ENCODE measurements around the gene TNFSF4. TPM values are rescaled to one million over a fixed set of nuclear protein-coding genes. Genes with fewer than 3 reads are reported as not detected.

Gene TNFSF4, protein sequence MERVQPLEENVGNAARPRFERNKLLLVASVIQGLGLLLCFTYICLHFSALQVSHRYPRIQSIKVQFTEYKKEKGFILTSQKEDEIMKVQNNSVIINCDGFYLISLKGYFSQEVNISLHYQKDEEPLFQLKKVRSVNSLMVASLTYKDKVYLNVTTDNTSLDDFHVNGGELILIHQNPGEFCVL
- 0.60 TPM for polyA plus RNA-seq (2013, experiment 1 of 2)
- polyA plus RNA-seq (2013, experiment 2 of 2): 0.62 TPM

- Histone ChIP-seq H3K18ac (ENCODE audit: low read length) (peak within 1 kb of the TSS; percentile 78), H3K9me3 (replicated peaks in 1 of 2; ENCODE audit: control insufficient read depth in 2 of 2, insufficient read depth in 1 of 2, low read depth in 1 of 2, low read length in 2 of 2) (no peaks in the 10 kb centered on the region), H3K4ac (ENCODE audit: low read length) (no peak within 1 kb of the TSS), H2BK12ac (ENCODE audit: low read length) (no peak within 1 kb of the TSS), H2AFZ (ENCODE audit: low read length) (no peak within 1 kb of the TSS), H2BK120ac (ENCODE audit: low read depth, low read length) (no peak within 1 kb of the TSS), H3K27ac (replicated peaks; ENCODE audit: low read length) (no peak within 1 kb of the TSS), H3K27me3 (ENCODE audit: control insufficient read depth in 3 of 3, insufficient read depth in 3 of 3, low read depth in 1 of 3, low read length in 3 of 3) (no peaks in the 10 kb centered on the region), H3K9ac (ENCODE audit: low read depth, low read length, poor library complexity) (no peak within 1 kb of the TSS), H2BK5ac (ENCODE audit: low read length) (no peak within 1 kb of the TSS), H3K14ac (ENCODE audit: low read length) (peak within 1 kb of the TSS; percentile 64), H3K79me1 (ENCODE audit: low read depth, low read length) (no peaks in the 10 kb centered on the region), H4K91ac (ENCODE audit: low read depth, low read length, poor library complexity) (no peak within 1 kb of the TSS), H3K4me2 (ENCODE audit: insufficient read depth, low read length, poor library complexity, severe bottlenecking) (peak within 1 kb of the TSS; percentile 3), H3K36me3 (replicated peaks in 1 of 2; ENCODE audit: control insufficient read depth in 2 of 2, insufficient read depth in 2 of 2, low read length in 2 of 2) (no peaks in the 10 kb centered on the region), H2BK15ac (ENCODE audit: low read length) (no peak within 1 kb of the TSS), H3K4me3 (ENCODE audit: low read length in 2 of 2) (no peak within 1 kb of the TSS), H3K4me1 (ENCODE audit: control insufficient read depth in 2 of 2, insufficient read depth in 1 of 2, low read depth in 1 of 2, low read length in 2 of 2) (peaks cover 0 to 14% of the 10 kb centered on the region in 2 donors), H2AK5ac (ENCODE audit: low read depth, low read length) (no peak within 1 kb of the TSS), H4K8ac (ENCODE audit: low read depth, low read length) (peak within 1 kb of the TSS; percentile 48), H3K23ac (ENCODE audit: low read depth, low read length, poor library complexity) (no peak within 1 kb of the TSS)
- DNase-seq (ENCODE audit: low spot score): no peak
- WGBS, 2 donors (ENCODE audit: extremely low coverage in 2 of 2, insufficient read length in 2 of 2, insufficient replicate concordance in 1 of 2): no CpG with 5 or more reads among the region's 11 CpGs
Measured at GRCh38 chr1:173206816-173207568, at the start of gene TNFSF4. Gene TNFSF4, minus strand, starts transcription at chr1:173207331. Its CDS starts 155 bp downstream, at chr1:173207176.

DNA sequence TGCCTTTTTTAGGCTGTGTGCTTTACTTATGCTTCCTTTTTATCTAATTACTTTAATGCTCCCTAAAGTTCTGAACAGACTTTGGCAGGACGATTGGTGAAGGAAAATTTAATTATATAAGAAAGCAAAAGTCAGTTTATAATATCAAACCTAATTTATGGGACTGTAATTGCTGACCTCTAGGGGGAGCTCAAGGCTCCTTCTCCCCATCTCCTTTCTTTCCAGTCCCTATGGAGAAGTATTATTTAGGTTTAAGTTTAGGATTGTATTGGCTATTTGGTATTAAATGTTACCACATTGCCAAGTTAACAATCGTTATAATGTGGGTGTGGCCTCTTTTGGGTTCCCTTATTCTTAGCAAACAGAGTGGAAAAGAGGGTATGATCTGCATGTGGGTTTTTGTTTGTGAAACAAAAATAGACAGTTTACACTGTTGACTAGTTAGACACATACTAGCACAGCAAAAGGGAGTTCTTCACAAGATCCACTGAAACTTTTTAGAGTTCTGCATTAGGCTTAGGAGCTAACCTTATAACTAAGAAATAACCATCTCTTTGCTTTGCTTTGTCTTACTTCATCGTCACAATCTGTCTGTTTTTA lies 48.2 kb upstream of the TNFSF4 start:
- WGBS, 2 donors (ENCODE audit: extremely low coverage in 2 of 2, insufficient read length in 2 of 2, insufficient replicate concordance in 1 of 2): no CpG with 5 or more reads among the region's 3 CpGs
- H2BK12ac ChIP-seq (ENCODE audit: low read length): no peak overlapping the region
- H3K14ac ChIP-seq (ENCODE audit: low read length): no peak overlapping the region
- H3K4me2 ChIP-seq (ENCODE audit: insufficient read depth, low read length, poor library complexity, severe bottlenecking): no peak overlapping the region
- no peaks in the 10 kb centered on the region for H3K79me1 ChIP-seq (ENCODE audit: low read depth, low read length)
- H3K27ac ChIP-seq (replicated peaks; ENCODE audit: low read length): no peak overlapping the region
- no peak overlapping the region for H3K18ac ChIP-seq (ENCODE audit: low read length)
- no peak overlapping the region for H3K23ac ChIP-seq (ENCODE audit: low read depth, low read length, poor library complexity)
- H2BK120ac ChIP-seq (ENCODE audit: low read depth, low read length): no peak overlapping the region
- H2AFZ ChIP-seq (ENCODE audit: low read length): no peak overlapping the region
- no peaks in the 10 kb centered on the region for H3K27me3 ChIP-seq (ENCODE audit: control insufficient read depth in 3 of 3, insufficient read depth in 3 of 3, low read depth in 1 of 3, low read length in 3 of 3)
- no peak overlapping the region for H3K4me3 ChIP-seq (ENCODE audit: low read length in 2 of 2)
- H3K36me3 ChIP-seq (replicated peaks in 1 of 2; ENCODE audit: control insufficient read depth in 2 of 2, insufficient read depth in 2 of 2, low read length in 2 of 2): no peaks in the 10 kb centered on the region
- H3K4me1 ChIP-seq (ENCODE audit: control insufficient read depth in 2 of 2, insufficient read depth in 1 of 2, low read depth in 1 of 2, low read length in 2 of 2): no peaks in the 10 kb centered on the region
- H4K8ac ChIP-seq (ENCODE audit: low read depth, low read length): no peak overlapping the region
- H3K4ac ChIP-seq (ENCODE audit: low read length): no peak overlapping the region
- H2BK5ac ChIP-seq (ENCODE audit: low read length): no peak overlapping the region
- H3K9me3 ChIP-seq (replicated peaks in 1 of 2; ENCODE audit: control insufficient read depth in 2 of 2, insufficient read depth in 1 of 2, low read depth in 1 of 2, low read length in 2 of 2): peaks cover 0 to 2% of the 10 kb centered on the region in 2 donors
- H3K9ac ChIP-seq (ENCODE audit: low read depth, low read length, poor library complexity): no peak overlapping the region
- H4K91ac ChIP-seq (ENCODE audit: low read depth, low read length, poor library complexity): no peak overlapping the region
- H2AK5ac ChIP-seq (ENCODE audit: low read depth, low read length): no peak overlapping the region
- DNase-seq (ENCODE audit: low spot score): peak; percentile 23
- H2BK15ac ChIP-seq (ENCODE audit: low read length): no peak overlapping the region

- no peaks in the 10 kb centered on the region for H3K27me3 ChIP-seq (ENCODE audit: control insufficient read depth in 3 of 3, insufficient read depth in 3 of 3, low read depth in 1 of 3, low read length in 3 of 3)
- H2BK120ac ChIP-seq (ENCODE audit: low read depth, low read length): no peak overlapping the region
- no peak overlapping the region for H3K27ac ChIP-seq (replicated peaks; ENCODE audit: low read length)
- no peak for DNase-seq (ENCODE audit: low spot score)
- no peak overlapping the region for H2AK5ac ChIP-seq (ENCODE audit: low read depth, low read length)
- no peak overlapping the region for H3K23ac ChIP-seq (ENCODE audit: low read depth, low read length, poor library complexity)
- no peak overlapping the region for H3K18ac ChIP-seq (ENCODE audit: low read length)
- no peak overlapping the region for H2AFZ ChIP-seq (ENCODE audit: low read length)
- no peak overlapping the region for H3K9ac ChIP-seq (ENCODE audit: low read depth, low read length, poor library complexity)
- peaks cover 0 to 2% of the 10 kb centered on the region in 2 donors for H3K9me3 ChIP-seq (replicated peaks in 1 of 2; ENCODE audit: control insufficient read depth in 2 of 2, insufficient read depth in 1 of 2, low read depth in 1 of 2, low read length in 2 of 2)
- H3K4me1 ChIP-seq (ENCODE audit: control insufficient read depth in 2 of 2, insufficient read depth in 1 of 2, low read depth in 1 of 2, low read length in 2 of 2): no peaks in the 10 kb centered on the region
- H4K91ac ChIP-seq (ENCODE audit: low read depth, low read length, poor library complexity): no peak overlapping the region
- no peak overlapping the region for H2BK12ac ChIP-seq (ENCODE audit: low read length)
- no peak overlapping the region for H3K14ac ChIP-seq (ENCODE audit: low read length)
- no peak overlapping the region for H4K8ac ChIP-seq (ENCODE audit: low read depth, low read length)
- no peak overlapping the region for H2BK5ac ChIP-seq (ENCODE audit: low read length)
- H3K36me3 ChIP-seq (replicated peaks in 1 of 2; ENCODE audit: control insufficient read depth in 2 of 2, insufficient read depth in 2 of 2, low read length in 2 of 2): no peaks in the 10 kb centered on the region
- H3K4ac ChIP-seq (ENCODE audit: low read length): no peak overlapping the region
- H3K4me3 ChIP-seq (ENCODE audit: low read length in 2 of 2): no peak overlapping the region
- no CpG with 5 or more reads among the region's 3 CpGs for WGBS, 2 donors (ENCODE audit: extremely low coverage in 2 of 2, insufficient read length in 2 of 2, insufficient replicate concordance in 1 of 2)
- H3K4me2 ChIP-seq (ENCODE audit: insufficient read depth, low read length, poor library complexity, severe bottlenecking): no peak overlapping the region
- H3K79me1 ChIP-seq (ENCODE audit: low read depth, low read length): no peaks in the 10 kb centered on the region
- H2BK15ac ChIP-seq (ENCODE audit: low read length): no peak overlapping the region
Measured at GRCh38 chr1:173253046-173253445, 45.9 kb upstream of the TNFSF4 start.

GRCh38 chr1:173249349-173249748 lies 42.2 kb upstream of the TNFSF4 start:
- Histone ChIP-seq H2AFZ (ENCODE audit: low read length) (no peak overlapping the region), H3K4me1 (ENCODE audit: control insufficient read depth in 2 of 2, insufficient read depth in 1 of 2, low read depth in 1 of 2, low read length in 2 of 2) (no peaks in the 10 kb centered on the region), H4K91ac (ENCODE audit: low read depth, low read length, poor library complexity) (no peak overlapping the region), H3K18ac (ENCODE audit: low read length) (no peak overlapping the region), H3K14ac (ENCODE audit: low read length) (no peak overlapping the region), H3K4me3 (ENCODE audit: low read length in 2 of 2) (no peak overlapping the region), H3K9me3 (replicated peaks in 1 of 2; ENCODE audit: control insufficient read depth in 2 of 2, insufficient read depth in 1 of 2, low read depth in 1 of 2, low read length in 2 of 2) (peaks cover 0 to 2% of the 10 kb centered on the region in 2 donors), H2AK5ac (ENCODE audit: low read depth, low read length) (no peak overlapping the region), H3K4ac (ENCODE audit: low read length) (no peak overlapping the region), H3K79me1 (ENCODE audit: low read depth, low read length) (no peaks in the 10 kb centered on the region), H4K8ac (ENCODE audit: low read depth, low read length) (no peak overlapping the region), H2BK120ac (ENCODE audit: low read depth, low read length) (no peak overlapping the region), H3K27ac (replicated peaks; ENCODE audit: low read length) (no peak overlapping the region), H2BK5ac (ENCODE audit: low read length) (no peak overlapping the region), H3K4me2 (ENCODE audit: insufficient read depth, low read length, poor library complexity, severe bottlenecking) (no peak overlapping the region), H2BK12ac (ENCODE audit: low read length) (no peak overlapping the region), H3K9ac (ENCODE audit: low read depth, low read length, poor library complexity) (no peak overlapping the region), H3K36me3 (replicated peaks in 1 of 2; ENCODE audit: control insufficient read depth in 2 of 2, insufficient read depth in 2 of 2, low read length in 2 of 2) (no peaks in the 10 kb centered on the region), H3K23ac (ENCODE audit: low read depth, low read length, poor library complexity) (no peak overlapping the region), H3K27me3 (ENCODE audit: control insufficient read depth in 3 of 3, insufficient read depth in 3 of 3, low read depth in 1 of 3, low read length in 3 of 3) (no peaks in the 10 kb centered on the region), H2BK15ac (ENCODE audit: low read length) (no peak overlapping the region)
- no peak for DNase-seq (ENCODE audit: low spot score)
